ENCODE measurements around the gene PLCL1.

PLCL1 gene

DNA sequence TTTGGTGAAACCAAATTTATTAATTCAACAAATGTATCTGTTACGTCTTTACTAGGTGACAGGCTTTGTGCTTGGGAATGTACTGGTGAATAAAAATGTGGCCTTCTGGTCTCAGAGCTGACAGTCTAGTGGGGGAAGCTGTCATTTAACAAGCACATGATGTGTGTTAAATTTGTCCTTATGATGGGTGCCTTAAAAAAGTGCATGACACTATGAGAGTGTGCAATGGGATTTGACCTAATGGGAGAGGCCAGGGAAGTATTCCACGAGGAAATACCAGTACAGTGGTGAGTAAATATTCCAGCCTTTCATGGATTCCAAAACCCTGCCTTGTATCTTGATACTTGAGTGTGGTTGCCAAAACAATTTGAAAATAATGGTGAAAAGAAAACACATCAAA, 308.9 kb downstream of the PLCL1 start:
- Mint-ChIP-seq H3K9me3 (no peaks in the 10 kb centered on the region), H3K4me1 (ENCODE audit: low read depth in 2 of 2) (no peaks in the 10 kb centered on the region), H3K4me3 (no peak overlapping the region), H3K36me3 (ENCODE audit: insufficient read depth) (no peaks in the 10 kb centered on the region), H3K27me3 (no peaks in the 10 kb centered on the region), H3K27ac (no peak overlapping the region)
- ATAC-seq (replicated peaks) (no peak), DNase-seq (no peak)

DNA sequence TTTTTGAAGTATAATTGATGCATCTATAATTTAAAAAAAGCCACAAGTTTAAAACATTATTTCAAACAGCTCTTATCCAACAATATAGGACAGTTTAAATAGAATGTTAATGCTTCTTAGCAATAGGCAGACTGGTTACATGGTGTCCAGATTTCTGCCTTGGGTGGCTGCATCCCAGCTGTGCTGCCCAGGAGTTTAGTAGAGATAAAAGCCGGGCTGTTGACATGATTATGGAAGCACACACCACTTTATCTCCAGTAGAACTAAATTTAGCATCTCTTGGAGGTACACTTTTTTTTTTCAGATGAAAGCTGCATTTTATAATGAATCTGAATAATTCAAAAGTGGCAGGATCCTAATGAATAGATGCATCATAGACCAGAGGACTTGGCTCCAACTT, 309.7 kb downstream of the PLCL1 start:
- H3K27ac Mint-ChIP-seq: no peak overlapping the region
- no peaks in the 10 kb centered on the region for H3K9me3 Mint-ChIP-seq
- H3K4me1 Mint-ChIP-seq (ENCODE audit: low read depth in 2 of 2): no peaks in the 10 kb centered on the region

DNA sequence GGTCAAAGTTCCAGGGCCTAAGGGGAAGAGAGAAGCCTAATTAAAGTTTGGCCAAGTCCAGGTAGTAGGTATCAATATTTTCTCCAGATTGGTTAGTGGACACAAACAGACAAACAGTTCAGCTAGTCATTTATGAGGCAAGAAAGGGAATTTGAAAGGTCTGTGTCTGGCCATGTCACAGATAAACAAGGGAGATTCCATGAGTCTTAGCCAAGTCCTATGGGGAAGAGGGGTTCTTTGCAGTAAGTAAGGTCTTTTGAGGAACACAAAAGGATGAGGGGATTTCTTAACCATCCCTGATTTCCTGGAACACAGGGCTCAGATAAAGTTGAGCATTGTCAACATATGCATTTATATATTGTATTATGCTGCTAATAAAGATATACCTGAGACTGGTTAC, 310.8 kb downstream of the PLCL1 start:
- Mint-ChIP-seq H3K9me3 (no peaks in the 10 kb centered on the region), H3K4me1 (ENCODE audit: low read depth in 2 of 2) (no peaks in the 10 kb centered on the region), H3K36me3 (ENCODE audit: insufficient read depth) (no peaks in the 10 kb centered on the region), H3K27me3 (no peaks in the 10 kb centered on the region), H3K27ac (no peak overlapping the region), H3K4me3 (no peak overlapping the region)
- DNase-seq: no peak
- no peak for ATAC-seq (replicated peaks)

More for the DNA sequence above, 309.7 kb downstream of the PLCL1 start:
- no peaks in the 10 kb centered on the region for H3K36me3 Mint-ChIP-seq (ENCODE audit: insufficient read depth)
- DNase-seq (no peak), ATAC-seq (replicated peaks) (no peak)
- H3K27me3 Mint-ChIP-seq: no peaks in the 10 kb centered on the region
- no peak overlapping the region for H3K4me3 Mint-ChIP-seq

DNA sequence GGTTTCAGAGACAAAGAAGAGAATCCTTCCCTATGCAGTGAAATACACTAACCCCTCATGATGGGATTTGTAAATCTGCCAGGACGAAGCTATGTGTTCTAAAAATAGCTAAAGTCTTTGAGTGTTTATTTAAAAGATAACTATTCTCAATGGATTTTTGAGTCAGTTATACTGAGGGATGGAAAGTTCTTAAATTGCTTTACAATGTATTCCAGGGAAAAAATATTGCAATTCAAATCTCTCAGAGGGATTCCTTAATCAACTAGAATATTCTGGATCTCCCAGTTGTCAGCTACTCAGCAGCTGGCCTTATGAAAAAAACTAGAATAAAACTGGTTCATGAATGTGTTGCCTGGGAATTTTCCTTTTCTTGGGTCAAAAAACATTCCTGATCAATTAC, 312.4 kb downstream of the PLCL1 start:
- Mint-ChIP-seq H3K9me3 (no peaks in the 10 kb centered on the region), H3K4me3 (no peak overlapping the region), H3K27me3 (no peaks in the 10 kb centered on the region), H3K36me3 (ENCODE audit: insufficient read depth) (no peaks in the 10 kb centered on the region), H3K4me1 (ENCODE audit: low read depth in 2 of 2) (no peaks in the 10 kb centered on the region), H3K27ac (no peak overlapping the region)
- ATAC-seq (replicated peaks) (no peak), DNase-seq (no peak)

- Mint-ChIP-seq H3K4me3 (no peak overlapping the region), H3K36me3 (ENCODE audit: insufficient read depth) (no peaks in the 10 kb centered on the region), H3K9me3 (no peaks in the 10 kb centered on the region), H3K27me3 (no peaks in the 10 kb centered on the region), H3K4me1 (ENCODE audit: low read depth in 2 of 2) (no peaks in the 10 kb centered on the region), H3K27ac (no peak overlapping the region)
- ATAC-seq (replicated peaks) (no peak), DNase-seq (no peak)
These were observed 313.1 kb downstream of the PLCL1 start for GRCh38 chr2:198117406-198118041.

GRCh38 chr2:198127627-198128026, 323.2 kb downstream of the PLCL1 start:
- no peak overlapping the region for H3K4me3 Mint-ChIP-seq
- no peaks in the 10 kb centered on the region for H3K27me3 Mint-ChIP-seq
- H3K36me3 Mint-ChIP-seq (ENCODE audit: insufficient read depth): no peaks in the 10 kb centered on the region
- DNase-seq: peak in 1 of 3 experiments; percentile 15
- H3K4me1 Mint-ChIP-seq (ENCODE audit: low read depth in 2 of 2): no peaks in the 10 kb centered on the region
- ATAC-seq (replicated peaks): peak; percentile 45
- no peak overlapping the region for H3K27ac Mint-ChIP-seq
- H3K9me3 Mint-ChIP-seq: no peaks in the 10 kb centered on the region

GRCh38 chr2:198129609-198130008, 325.2 kb downstream of the PLCL1 start:
- Mint-ChIP-seq H3K4me3 (no peak overlapping the region), H3K36me3 (ENCODE audit: insufficient read depth) (no peaks in the 10 kb centered on the region), H3K9me3 (no peaks in the 10 kb centered on the region), H3K4me1 (ENCODE audit: low read depth in 2 of 2) (no peaks in the 10 kb centered on the region), H3K27ac (no peak overlapping the region), H3K27me3 (no peaks in the 10 kb centered on the region)
- ATAC-seq (replicated peaks) (no peak), DNase-seq (no peak)

- H3K9me3 Mint-ChIP-seq: no peaks in the 10 kb centered on the region
- no peaks in the 10 kb centered on the region for H3K36me3 Mint-ChIP-seq (ENCODE audit: insufficient read depth)
- DNase-seq (no peak), ATAC-seq (replicated peaks) (no peak)
- no peaks in the 10 kb centered on the region for H3K4me1 Mint-ChIP-seq (ENCODE audit: low read depth in 2 of 2)
- H3K27ac Mint-ChIP-seq: no peak overlapping the region
- no peaks in the 10 kb centered on the region for H3K27me3 Mint-ChIP-seq
- no peak overlapping the region for H3K4me3 Mint-ChIP-seq
These were observed 330.0 kb downstream of the PLCL1 start for GRCh38 chr2:198134293-198134955.

DNA sequence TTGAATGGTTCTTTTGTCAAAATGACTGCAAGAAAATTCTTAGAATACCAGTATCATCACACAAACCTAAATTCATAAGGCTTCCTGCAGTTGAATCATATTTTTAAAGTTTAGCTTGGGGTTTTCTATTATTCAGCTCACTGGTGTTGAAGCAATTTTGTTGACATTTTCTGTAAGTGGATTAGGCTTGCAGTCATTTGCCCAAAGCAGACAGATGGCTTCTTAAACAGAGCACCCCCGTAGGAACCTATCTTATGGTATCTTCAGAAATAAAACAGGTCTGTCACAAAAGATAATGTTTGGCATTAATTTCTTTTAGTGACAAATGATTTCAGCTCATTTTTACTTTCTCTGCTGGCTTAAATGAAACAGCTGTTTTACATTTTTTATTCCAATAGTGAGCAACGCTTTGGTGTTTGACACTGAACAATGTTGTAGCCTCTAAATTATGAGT, 331.1 kb downstream of the PLCL1 start:
- Mint-ChIP-seq H3K4me1 (ENCODE audit: low read depth in 2 of 2) (no peaks in the 10 kb centered on the region), H3K27me3 (no peaks in the 10 kb centered on the region), H3K36me3 (ENCODE audit: insufficient read depth) (no peaks in the 10 kb centered on the region), H3K4me3 (no peak overlapping the region), H3K27ac (no peak overlapping the region), H3K9me3 (no peaks in the 10 kb centered on the region)
- no peak for DNase-seq
- ATAC-seq (replicated peaks): no peak

- no peaks in the 10 kb centered on the region for H3K27me3 Mint-ChIP-seq
- no peak overlapping the region for H3K27ac Mint-ChIP-seq
- no peak for DNase-seq
- no peak for ATAC-seq (replicated peaks)
- no peaks in the 10 kb centered on the region for H3K9me3 Mint-ChIP-seq
- no peaks in the 10 kb centered on the region for H3K36me3 Mint-ChIP-seq (ENCODE audit: insufficient read depth)
- no peak overlapping the region for H3K4me3 Mint-ChIP-seq
- H3K4me1 Mint-ChIP-seq (ENCODE audit: low read depth in 2 of 2): no peaks in the 10 kb centered on the region
These were observed 331.7 kb downstream of the PLCL1 start for GRCh38 chr2:198136142-198136541.

- DNase-seq (no peak), ATAC-seq (replicated peaks) (no peak)
- H3K4me3 Mint-ChIP-seq: no peak overlapping the region
- no peaks in the 10 kb centered on the region for H3K9me3 Mint-ChIP-seq
- no peaks in the 10 kb centered on the region for H3K4me1 Mint-ChIP-seq (ENCODE audit: low read depth in 2 of 2)
- no peaks in the 10 kb centered on the region for H3K27me3 Mint-ChIP-seq
- no peaks in the 10 kb centered on the region for H3K36me3 Mint-ChIP-seq (ENCODE audit: insufficient read depth)
- H3K27ac Mint-ChIP-seq: no peak overlapping the region
These were observed 333.3 kb downstream of the PLCL1 start for GRCh38 chr2:198137733-198138132.

DNA sequence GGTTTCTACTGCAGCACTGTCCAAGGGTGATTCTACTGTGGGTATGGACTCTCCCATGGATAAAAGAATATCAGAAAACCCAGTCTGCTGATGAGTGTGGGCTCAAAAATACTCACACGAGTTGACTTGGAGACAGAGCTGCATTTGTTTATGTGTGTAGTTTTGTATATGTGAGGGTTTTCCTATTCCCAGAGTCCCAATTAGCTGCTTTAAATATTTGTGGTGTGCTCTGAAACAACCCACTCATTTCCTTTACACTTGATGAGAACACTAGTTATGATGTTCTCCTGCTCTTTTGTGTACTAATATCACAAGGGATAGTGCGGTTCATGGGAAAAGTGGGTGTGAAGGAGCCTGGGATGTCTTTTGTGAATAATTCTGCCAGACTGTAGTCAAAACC, 337.3 kb downstream of the PLCL1 start:
- no peaks in the 10 kb centered on the region for H3K27me3 Mint-ChIP-seq
- H3K4me1 Mint-ChIP-seq (ENCODE audit: low read depth in 2 of 2): peaks cover 0 to 3% of the 10 kb centered on the region in 2 donors
- no peak overlapping the region for H3K27ac Mint-ChIP-seq
- no peaks in the 10 kb centered on the region for H3K36me3 Mint-ChIP-seq (ENCODE audit: insufficient read depth)
- DNase-seq (no peak), ATAC-seq (replicated peaks) (no peak)
- H3K9me3 Mint-ChIP-seq: no peaks in the 10 kb centered on the region
- no peak overlapping the region for H3K4me3 Mint-ChIP-seq

- no peak overlapping the region for H3K27ac Mint-ChIP-seq
- no peak for DNase-seq
- no peaks in the 10 kb centered on the region for H3K27me3 Mint-ChIP-seq
- no peaks in the 10 kb centered on the region for H3K9me3 Mint-ChIP-seq
- peaks cover 0 to 3% of the 10 kb centered on the region in 2 donors for H3K4me1 Mint-ChIP-seq (ENCODE audit: low read depth in 2 of 2)
- no peak overlapping the region for H3K4me3 Mint-ChIP-seq
- no peaks in the 10 kb centered on the region for H3K36me3 Mint-ChIP-seq (ENCODE audit: insufficient read depth)
- no peak for ATAC-seq (replicated peaks)
These were observed 338.8 kb downstream of the PLCL1 start for GRCh38 chr2:198143156-198143555.

DNA sequence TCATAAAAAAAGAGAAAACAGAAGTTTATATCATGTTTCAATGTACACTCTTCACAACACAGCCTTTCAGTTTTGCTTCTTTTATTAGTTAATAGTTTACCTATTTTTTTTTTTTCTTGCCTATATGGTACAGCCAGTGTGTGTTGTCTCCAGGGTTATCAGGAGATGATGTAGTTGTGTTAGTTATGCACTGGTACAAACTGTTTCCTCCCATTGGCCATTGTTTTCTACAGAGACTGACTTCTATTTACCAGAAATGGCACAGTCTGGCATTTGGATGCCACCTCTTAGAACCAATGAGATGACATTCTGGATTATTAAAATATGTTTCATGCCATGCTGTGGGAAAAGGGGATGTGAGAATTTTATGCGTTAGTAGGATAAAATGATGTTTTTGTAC, 339.4 kb downstream of the PLCL1 start:
- Mint-ChIP-seq H3K27me3 (no peaks in the 10 kb centered on the region), H3K9me3 (no peaks in the 10 kb centered on the region), H3K4me1 (ENCODE audit: low read depth in 2 of 2) (peaks cover 0 to 3% of the 10 kb centered on the region in 2 donors), H3K36me3 (ENCODE audit: insufficient read depth) (no peaks in the 10 kb centered on the region), H3K4me3 (no peak overlapping the region), H3K27ac (no peak overlapping the region)
- DNase-seq (no peak), ATAC-seq (replicated peaks) (no peak)

Data from effector memory CD8-positive, alpha-beta T cell (primary cell).